Measurements from ENCODE around the gene TTC34.

GRCh38 chr1:2611031-2611501 lies 190.4 kb downstream of the TTC34 start:
- TF ChIP-seq CTCF (IDR thresholded peaks at IDR 0.05; ENCODE audit: insufficient read depth, low read length, poor library complexity, severe bottlenecking) = no peak
- no peak for TF ChIP-seq EZH2phosphoT487 (conservative IDR thresholded peaks at IDR 0.05; ENCODE audit: low read length)

Data from SU-DHL-6 (cell line).